Lung (tissue), 12 donors: ENCODE results near the gene CACNA1C. TPM values are rescaled to one million over a fixed set of nuclear protein-coding genes. Genes with fewer than 3 reads are reported as not detected.

ENCODE experiments used
- ATAC-seq: fragments of 200-7000 bp; cut with Tn5 transposase; one replicate; pipeline ENCODE4 v1.9.1; 2020; ENCODE audit warnings: moderate number of reproducible peaks; ENCODE audit not compliant: insufficient read depth, low FRiP score
- DNase-seq, 3 donors: peaks; one replicate each; pipeline ENCODE4 v3.0.0-alpha.2; 2013 to 2017
- H3K27ac ChIP-seq, 2 donors: one replicate each; pipeline ENCODE4 v1.5.1; 2013; ENCODE audit warnings: mild to moderate bottlenecking in 2 of 2, moderate library complexity in 2 of 2, control low read depth in 1 of 2, inconsistent platforms in 1 of 2, low read depth in 1 of 2, low read length in 1 of 2
- H3K27me3 ChIP-seq, 3 donors: one replicate each; pipeline ENCODE4 v1.5.1; 2013; ENCODE audit warnings: low read length in 2 of 3; ENCODE audit not compliant: control insufficient read depth in 3 of 3, insufficient read depth in 3 of 3
- H3K36me3 ChIP-seq, 4 donors: one replicate each; pipeline ENCODE4 v1.5.1; 2013; ENCODE audit warnings: low read length in 4 of 4, mild to moderate bottlenecking in 1 of 4, moderate library complexity in 1 of 4; ENCODE audit not compliant: control insufficient read depth in 4 of 4, insufficient read depth in 4 of 4
- H3K4me1 ChIP-seq, 5 donors: one replicate each; pipeline ENCODE4 v1.5.1; 2013; ENCODE audit warnings: low read length in 5 of 5, mild to moderate bottlenecking in 2 of 5, moderate library complexity in 1 of 5; ENCODE audit not compliant: control insufficient read depth in 5 of 5, insufficient read depth in 5 of 5
- H3K4me3 ChIP-seq: one replicate; pipeline ENCODE4 v1.5.1; 2013; ENCODE audit warnings: mild to moderate bottlenecking, control low read depth, moderate library complexity
- H3K9ac ChIP-seq, 2 donors: one replicate each; pipeline ENCODE4 v1.5.1; 2013; ENCODE audit warnings: low read length in 2 of 2, control low read depth in 1 of 2; ENCODE audit not compliant: insufficient read depth in 1 of 2
- H3K9me3 ChIP-seq, 4 donors: one replicate each; pipeline ENCODE4 v1.5.1; 2013; ENCODE audit warnings: low read length in 3 of 4, mild to moderate bottlenecking in 1 of 4, moderate library complexity in 1 of 4; ENCODE audit not compliant: control insufficient read depth in 4 of 4, insufficient read depth in 3 of 4
- CTCF ChIP-seq: IDR thresholded peaks from 2 replicates; pipeline ENCODE4 v1.5.1; 2012; ENCODE audit warnings: mild to moderate bottlenecking; ENCODE audit errors: control extremely low read depth, extremely low read depth
- WGBS, 2 donors: extraction: QIAGEN DNeasy Blood & Tissue Kit; methylation state at CpG; one replicate each; pipeline ENCODE4 v1.1.7; 2013; 5-methylcytosine and 5-hydroxymethylcytosine counted together
- polyA plus RNA-seq, 2 donors: library from polyadenylated mRNA; stranded (reverse); fragments of 200-250 nt; gene quantifications; one replicate each; pipeline ENCODE4 v1.2.1, GENCODE V29; 2013
- total RNA-seq, 2 donors: library from RNA; depleted of rRNA in 1 of 2; stranded (reverse); fragments of >200 nt in 1 of 2; gene quantifications; one replicate each; pipeline ENCODE4 v1.2.1, GENCODE V29; 2014 to 2021
- donor health status: control.
- donor health status: control.
- donor health status: Bipolar disorder and iron deficiency.
- donor health status: healthy.
- donor health status: DM: yes; HTN: yes; CAD: no.

Gene CACNA1C
- total and polyA plus RNA-seq, 4 donors: 3.2 to 17.5 (median 7.5) TPM

- H3K9me3 ChIP-seq: no peaks in the 10 kb centered on the region
- H3K4me1 ChIP-seq: no peaks in the 10 kb centered on the region
- no peak for TF ChIP-seq CTCF
- no peaks in the 10 kb centered on the region for H3K27me3 ChIP-seq
- no peak overlapping the region for H3K4me3 ChIP-seq
- H3K9ac ChIP-seq: no peak overlapping the region
- ATAC-seq (no peak), DNase-seq (no peak)
- no peaks in the 10 kb centered on the region for H3K36me3 ChIP-seq
- WGBS, 2 donors: 84 to 92% methylated on average over 5 of the region's 5 CpGs
- no peak overlapping the region for H3K27ac ChIP-seq
These were observed 456.4 kb downstream of the CACNA1C start for GRCh38 chr12:2509137-2509536.

- WGBS, 2 donors: 88 to 93% methylated on average over 5 of the region's 5 CpGs
- no peak overlapping the region for H3K4me3 ChIP-seq
- no peak overlapping the region for H3K27ac ChIP-seq
- H3K9ac ChIP-seq: no peak overlapping the region
- ATAC-seq (no peak), DNase-seq (no peak)
- TF ChIP-seq CTCF: no peak
- H3K36me3 ChIP-seq: no peaks in the 10 kb centered on the region
- no peaks in the 10 kb centered on the region for H3K9me3 ChIP-seq
- no peaks in the 10 kb centered on the region for H3K27me3 ChIP-seq
- no peaks in the 10 kb centered on the region for H3K4me1 ChIP-seq
These were observed 457.3 kb downstream of the CACNA1C start for GRCh38 chr12:2510045-2510444.

- Histone ChIP-seq H3K9ac (no peak overlapping the region), H3K27me3 (no peaks in the 10 kb centered on the region), H3K9me3 (peaks cover 0 to 3% (median 0%) of the 10 kb centered on the region in 4 donors), H3K36me3 (no peaks in the 10 kb centered on the region), H3K4me1 (no peaks in the 10 kb centered on the region), H3K27ac (no peak overlapping the region), H3K4me3 (no peak overlapping the region)
- no peak for DNase-seq
- ATAC-seq: no peak
- WGBS, 2 donors: 81 to 88% methylated on average over 11 of the region's 11 CpGs
- TF ChIP-seq CTCF: no peak
These were observed 460.6 kb downstream of the CACNA1C start for GRCh38 chr12:2513141-2514037.
